Neuronal stem cell (in vitro differentiated cells): ENCODE measurements around the gene DNAJB9.

ENCODE experiments used
- DNase-seq: peaks from one replicate; pipeline ENCODE4 v3.0.0-alpha.2; 2013; ENCODE audit warnings: low spot score
- H2AFZ ChIP-seq: one replicate; pipeline ENCODE4 v1.6.1; 2013; ENCODE audit warnings: mild to moderate bottlenecking, low read length, inconsistent platforms
- H2AK5ac ChIP-seq: 2 replicates; pipeline ENCODE4 v1.6.1; 2013; ENCODE audit warnings: low read depth, mild to moderate bottlenecking, inconsistent platforms, low read length, moderate library complexity, mixed read lengths
- H2BK120ac ChIP-seq: 2 replicates; pipeline ENCODE4 v1.6.1; 2013; ENCODE audit warnings: low read depth, mild to moderate bottlenecking, inconsistent platforms, low read length, moderate library complexity, mixed read lengths
- H2BK12ac ChIP-seq: one replicate; pipeline ENCODE4 v1.6.1; 2013; ENCODE audit warnings: low read length, inconsistent platforms
- H2BK15ac ChIP-seq: 2 replicates; pipeline ENCODE4 v1.6.1; 2013; ENCODE audit warnings: mild to moderate bottlenecking, low read length, inconsistent platforms, mixed read lengths
- H2BK5ac ChIP-seq: one replicate; pipeline ENCODE4 v1.6.1; 2013; ENCODE audit warnings: inconsistent platforms, mild to moderate bottlenecking, low read length, moderate library complexity
- H3K14ac ChIP-seq: one replicate; pipeline ENCODE4 v1.6.1; 2013; ENCODE audit warnings: low read length, inconsistent platforms
- H3K18ac ChIP-seq: 2 replicates; pipeline ENCODE4 v1.6.1; 2013; ENCODE audit warnings: low read length, inconsistent platforms
- H3K23ac ChIP-seq: 2 replicates; pipeline ENCODE4 v1.6.1; 2013; ENCODE audit warnings: low read depth, mild to moderate bottlenecking, mixed read lengths, low read length, inconsistent platforms; ENCODE audit not compliant: poor library complexity
- H3K27ac ChIP-seq: replicated peaks from 3 replicates; pipeline ENCODE4 v1.5.1; 2013; ENCODE audit warnings: low read length, inconsistent platforms
- H3K27me3 ChIP-seq, 3 experiments: 2 replicates each; pipeline ENCODE4 v1.6.1; 2013; ENCODE audit warnings: low read length in 3 of 3, mild to moderate bottlenecking in 2 of 3, inconsistent platforms in 1 of 3, low read depth in 1 of 3, mixed read lengths in 1 of 3, moderate library complexity in 1 of 3; ENCODE audit not compliant: control insufficient read depth in 3 of 3, insufficient read depth in 3 of 3
- H3K36me3 ChIP-seq, 2 donors: replicated peaks in 1 of 2; 2 replicates each; pipeline ENCODE4 v1.6.1; 2013; ENCODE audit warnings: low read length in 2 of 2; ENCODE audit not compliant: control insufficient read depth in 2 of 2, insufficient read depth in 2 of 2
- H3K4ac ChIP-seq: 2 replicates; pipeline ENCODE4 v1.6.1; 2013; ENCODE audit warnings: inconsistent platforms, mild to moderate bottlenecking, low read length, moderate library complexity
- H3K4me1 ChIP-seq, 2 donors: 1 replicate in 1 of 2; 2 replicates in 1 of 2; pipeline ENCODE4 v1.6.1; 2013; ENCODE audit warnings: low read length in 2 of 2, low read depth in 1 of 2; ENCODE audit not compliant: control insufficient read depth in 2 of 2, insufficient read depth in 1 of 2
- H3K4me2 ChIP-seq: one replicate; pipeline ENCODE4 v1.6.1; 2013; ENCODE audit warnings: mild to moderate bottlenecking, low read length, inconsistent platforms; ENCODE audit not compliant: insufficient read depth, poor library complexity, severe bottlenecking
- H3K4me3 ChIP-seq, 2 donors: 2 replicates each; pipeline ENCODE4 v1.5.1; 2013; ENCODE audit warnings: low read length in 2 of 2, mild to moderate bottlenecking in 2 of 2, inconsistent platforms in 1 of 2, moderate library complexity in 1 of 2
- H3K79me1 ChIP-seq: one replicate; pipeline ENCODE4 v1.6.1; 2013; ENCODE audit warnings: low read depth, mild to moderate bottlenecking, inconsistent platforms, low read length, moderate library complexity
- H3K9ac ChIP-seq: one replicate; pipeline ENCODE4 v1.6.1; 2013; ENCODE audit warnings: mild to moderate bottlenecking, low read depth, low read length, inconsistent platforms; ENCODE audit not compliant: poor library complexity
- H3K9me3 ChIP-seq, 2 donors: replicated peaks in 1 of 2; 2 replicates each; pipeline versions ENCODE3 to v1.6.1; 2013; ENCODE audit warnings: low read length in 2 of 2, mild to moderate bottlenecking in 2 of 2, inconsistent platforms in 1 of 2, low read depth in 1 of 2, mixed read lengths in 1 of 2, moderate library complexity in 1 of 2; ENCODE audit not compliant: control insufficient read depth in 2 of 2, insufficient read depth in 1 of 2
- H4K8ac ChIP-seq: one replicate; pipeline ENCODE4 v1.6.1; 2013; ENCODE audit warnings: low read depth, mild to moderate bottlenecking, inconsistent platforms, low read length, moderate library complexity
- H4K91ac ChIP-seq: one replicate; pipeline ENCODE4 v1.6.1; 2013; ENCODE audit warnings: low read length, low read depth, mild to moderate bottlenecking, inconsistent platforms; ENCODE audit not compliant: poor library complexity
- WGBS, 2 donors: extraction: QIAGEN DNeasy Blood & Tissue Kit; methylation state at CpG; one replicate each; pipeline ENCODE4 v1.1.7; 2013; ENCODE audit warnings: missing lambda C conversion rate in 2 of 2, mixed read lengths in 1 of 2; ENCODE audit not compliant: insufficient read length in 2 of 2, insufficient replicate concordance in 1 of 2; ENCODE audit errors: extremely low coverage in 2 of 2; 5-methylcytosine and 5-hydroxymethylcytosine counted together

The DNAJB9 gene

DNA sequence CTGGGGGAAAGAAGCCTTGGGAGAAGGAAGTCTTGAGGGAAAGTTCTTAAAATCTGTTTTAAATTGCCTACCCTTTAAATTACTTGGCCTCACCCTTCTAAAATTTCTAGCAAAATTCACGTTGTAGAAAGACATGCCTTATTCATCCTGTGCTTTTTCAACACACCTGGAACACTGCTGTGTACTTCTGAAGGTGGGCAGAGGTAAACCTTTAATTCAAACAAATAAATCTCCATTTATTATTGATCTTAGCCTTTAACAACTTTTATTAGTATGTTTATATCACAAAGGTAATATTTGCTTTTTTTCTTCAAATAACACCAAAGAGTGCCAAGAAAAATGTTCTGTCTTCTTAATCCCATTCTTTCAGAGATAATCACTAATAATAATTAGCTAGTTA is 30.7 kb downstream of the DNAJB9 start:
- no CpG with 5 or more reads among the region's 1 CpG for WGBS, 2 donors
- no peak overlapping the region for H3K27ac ChIP-seq
- DNase-seq, result no peak

DNA sequence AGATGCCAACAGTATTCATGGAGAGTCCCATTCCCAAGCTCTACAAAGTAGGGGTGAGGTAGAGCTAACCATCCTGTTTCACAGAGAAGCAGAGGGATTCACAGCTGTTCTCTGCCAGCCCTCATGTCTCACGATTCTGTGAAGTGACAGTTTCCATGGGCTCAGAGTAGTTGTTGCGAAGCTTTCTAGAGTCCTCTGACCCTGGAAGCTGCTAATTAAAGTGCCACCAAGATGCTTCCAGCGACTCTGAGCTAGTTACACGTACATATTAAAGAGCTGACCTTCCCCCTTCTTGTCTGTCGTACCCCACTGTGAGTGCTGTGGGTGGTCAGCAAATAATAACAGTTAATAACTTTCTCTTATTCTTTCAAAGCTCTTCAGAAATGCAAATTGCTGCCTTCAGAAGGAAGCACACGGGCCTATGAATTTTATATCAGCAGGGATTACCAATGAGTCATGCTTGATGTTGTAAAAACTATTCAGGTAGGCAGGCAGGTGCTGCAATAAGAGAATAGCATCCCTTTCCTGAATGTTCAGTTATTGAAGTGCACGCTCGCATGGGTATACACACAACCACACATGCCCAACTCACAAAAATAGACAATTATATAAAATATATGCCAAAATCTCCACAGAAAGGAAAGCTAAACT is 34.1 kb downstream of the DNAJB9 start:
- no peak overlapping the region for H3K9ac ChIP-seq
- WGBS, 2 donors, result no CpG with 5 or more reads among the region's 8 CpGs
- H3K14ac ChIP-seq, result no peak overlapping the region
- H2BK12ac ChIP-seq, result no peak overlapping the region
- H3K23ac ChIP-seq, result no peak overlapping the region
- no peak for DNase-seq
- H2BK15ac ChIP-seq, result no peak overlapping the region
- H3K4ac ChIP-seq, result no peak overlapping the region
- H3K4me2 ChIP-seq, result no peak overlapping the region
- H2BK5ac ChIP-seq, result no peak overlapping the region
- no peaks in the 10 kb centered on the region for H3K36me3 ChIP-seq
- H2AK5ac ChIP-seq, result no peak overlapping the region
- H3K27ac ChIP-seq, result no peak overlapping the region
- no peak overlapping the region for H2AFZ ChIP-seq
- H3K27me3 ChIP-seq, result no peaks in the 10 kb centered on the region
- no peak overlapping the region for H2BK120ac ChIP-seq
- no peak overlapping the region for H4K8ac ChIP-seq
- no peak overlapping the region for H3K18ac ChIP-seq
- H3K79me1 ChIP-seq, result no peaks in the 10 kb centered on the region
- no peak overlapping the region for H3K4me3 ChIP-seq
- peaks cover 2 to 7% of the 10 kb centered on the region in 2 donors for H3K4me1 ChIP-seq
- no peaks in the 10 kb centered on the region for H3K9me3 ChIP-seq
- H4K91ac ChIP-seq, result no peak overlapping the region

More for the DNA sequence above, 30.7 kb downstream of the DNAJB9 start:
- no peaks in the 10 kb centered on the region for H3K36me3 ChIP-seq
- no peak overlapping the region for H4K91ac ChIP-seq
- H3K14ac ChIP-seq, result no peak overlapping the region
- no peak overlapping the region for H2BK15ac ChIP-seq
- H3K9ac ChIP-seq, result no peak overlapping the region
- H3K4me1 ChIP-seq, result peaks cover 2 to 17% of the 10 kb centered on the region in 2 donors
- no peak overlapping the region for H3K4ac ChIP-seq
- no peak overlapping the region for H3K18ac ChIP-seq
- H3K27me3 ChIP-seq, result no peaks in the 10 kb centered on the region
- no peak overlapping the region for H2AFZ ChIP-seq
- no peaks in the 10 kb centered on the region for H3K79me1 ChIP-seq
- no peak overlapping the region for H3K4me2 ChIP-seq
- H2BK5ac ChIP-seq, result no peak overlapping the region
- no peak overlapping the region for H2BK12ac ChIP-seq
- no peak overlapping the region for H3K4me3 ChIP-seq
- H4K8ac ChIP-seq, result no peak overlapping the region
- no peak overlapping the region for H2AK5ac ChIP-seq
- no peak overlapping the region for H2BK120ac ChIP-seq
- no peak overlapping the region for H3K23ac ChIP-seq
- H3K9me3 ChIP-seq, result no peaks in the 10 kb centered on the region

DNA sequence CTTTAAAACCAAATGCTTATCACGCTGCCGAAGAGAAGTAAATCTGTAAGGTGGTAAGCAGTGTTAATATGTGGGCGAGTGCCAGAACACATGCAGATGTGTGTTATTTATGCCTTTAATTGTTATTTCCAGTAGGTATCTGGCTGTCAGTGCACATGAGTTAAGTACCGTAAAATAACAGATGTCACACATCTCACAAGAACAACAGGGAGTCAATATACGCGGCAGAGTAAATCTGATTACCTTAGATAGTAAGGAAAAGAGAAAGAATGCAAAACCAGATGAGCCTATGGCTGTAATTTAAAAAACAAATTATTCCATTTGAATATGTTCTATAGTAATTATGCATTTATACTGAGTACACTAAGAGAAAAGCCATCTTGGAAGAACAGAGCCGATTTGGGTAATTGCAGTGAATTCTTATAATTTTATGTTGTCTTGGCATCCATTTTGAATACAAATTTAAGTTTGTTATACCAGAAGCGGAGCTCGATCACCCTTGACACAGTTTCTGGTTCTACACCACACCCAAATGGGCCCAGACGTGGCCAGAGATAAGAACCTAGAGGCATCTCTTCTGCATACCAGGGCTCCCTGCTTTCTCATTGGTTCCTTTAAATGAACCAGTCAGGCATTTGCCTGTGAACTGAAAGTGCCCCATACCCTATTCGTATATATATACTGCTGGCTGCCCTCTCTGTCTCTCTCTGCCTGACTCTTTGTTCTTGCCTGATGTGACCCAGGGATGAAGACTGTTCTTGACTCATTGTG is 34.8 kb downstream of the DNAJB9 start:
- no peak overlapping the region for H3K4me3 ChIP-seq
- no peak overlapping the region for H3K23ac ChIP-seq
- H4K91ac ChIP-seq, result no peak overlapping the region
- no peaks in the 10 kb centered on the region for H3K27me3 ChIP-seq
- H2BK15ac ChIP-seq, result no peak overlapping the region
- no peak overlapping the region for H3K27ac ChIP-seq
- H3K4me1 ChIP-seq, result peaks cover 2 to 3% of the 10 kb centered on the region in 2 donors
- H2BK120ac ChIP-seq, result no peak overlapping the region
- H2AFZ ChIP-seq, result no peak overlapping the region
- no peaks in the 10 kb centered on the region for H3K79me1 ChIP-seq
- no peak overlapping the region for H2AK5ac ChIP-seq
- no peak overlapping the region for H2BK5ac ChIP-seq
- no peak overlapping the region for H3K9ac ChIP-seq
- DNase-seq, result no peak
- no peak overlapping the region for H3K14ac ChIP-seq
- no peaks in the 10 kb centered on the region for H3K36me3 ChIP-seq
- H2BK12ac ChIP-seq, result no peak overlapping the region
- no peak overlapping the region for H3K18ac ChIP-seq
- H4K8ac ChIP-seq, result no peak overlapping the region
- no peak overlapping the region for H3K4ac ChIP-seq
- no CpG with 5 or more reads among the region's 11 CpGs for WGBS, 2 donors
- H3K9me3 ChIP-seq, result no peaks in the 10 kb centered on the region
- H3K4me2 ChIP-seq, result no peak overlapping the region

DNA sequence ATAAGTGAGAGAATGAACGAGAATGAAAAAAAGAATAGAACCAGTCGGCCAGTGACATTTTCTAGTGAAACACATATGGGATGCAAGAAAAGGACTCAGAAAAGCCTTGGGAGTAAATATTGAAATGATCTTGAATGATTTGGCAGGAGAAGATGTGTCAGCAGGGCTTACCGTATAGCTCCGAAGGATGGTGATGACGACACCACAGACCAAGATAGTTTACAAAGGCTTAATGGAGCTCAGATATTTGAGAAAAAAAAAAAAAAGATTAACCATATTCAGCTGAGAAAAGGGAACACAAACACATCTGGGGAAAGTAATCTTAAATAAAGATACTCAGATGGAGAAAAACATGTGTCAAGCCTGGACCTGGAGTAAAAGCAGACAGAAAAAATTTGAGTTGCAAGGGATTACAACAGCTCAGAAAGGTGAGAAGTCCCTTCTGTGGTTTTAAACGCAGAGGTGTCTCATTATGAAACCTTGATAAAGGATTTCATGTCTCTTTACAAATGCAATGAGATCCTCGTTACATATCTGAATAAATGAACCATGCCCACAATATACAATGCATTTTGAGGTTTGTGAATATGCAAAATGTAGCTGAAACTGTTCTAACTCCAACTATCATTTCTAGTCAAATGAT is 36.0 kb downstream of the DNAJB9 start:
- no peaks in the 10 kb centered on the region for H3K79me1 ChIP-seq
- no peak overlapping the region for H4K91ac ChIP-seq
- no peak overlapping the region for H3K4me2 ChIP-seq
- H2AK5ac ChIP-seq, result no peak overlapping the region
- H2BK120ac ChIP-seq, result no peak overlapping the region
- no peak overlapping the region for H3K18ac ChIP-seq
- no peak overlapping the region for H2BK5ac ChIP-seq
- no peak overlapping the region for H3K9ac ChIP-seq
- WGBS, 2 donors, result no CpG with 5 or more reads among the region's 7 CpGs
- H3K36me3 ChIP-seq, result no peaks in the 10 kb centered on the region
- H3K27me3 ChIP-seq, result no peaks in the 10 kb centered on the region
- no peak overlapping the region for H3K4me3 ChIP-seq
- no peak overlapping the region for H3K27ac ChIP-seq
- no peak overlapping the region for H3K4ac ChIP-seq
- no peak overlapping the region for H3K14ac ChIP-seq
- no peak overlapping the region for H2BK12ac ChIP-seq
- no peaks in the 10 kb centered on the region for H3K9me3 ChIP-seq
- H3K4me1 ChIP-seq, result peaks cover 2 to 3% of the 10 kb centered on the region in 2 donors
- H2AFZ ChIP-seq, result no peak overlapping the region
- DNase-seq, result no peak
- no peak overlapping the region for H4K8ac ChIP-seq
- H2BK15ac ChIP-seq, result no peak overlapping the region
- no peak overlapping the region for H3K23ac ChIP-seq
